GM18873 (cell line): ENCODE measurements around the gene FRMD6.
"Not testable (repeated sequence)": the region's sequence is repeated elsewhere in the genome, so short reads cannot be mapped to it uniquely, and the experiment has no call there.

Experiments used
- ATAC-seq: cut with Tn5 transposase; IDR thresholded peaks from one replicate; pipeline ENCODE4 v1.9.1; 2021; ENCODE audit warnings: mild to moderate bottlenecking, moderate library complexity, moderate number of reproducible peaks; ENCODE audit not compliant: unreplicated experiment, low FRiP score

FRMD6 gene

DNA sequence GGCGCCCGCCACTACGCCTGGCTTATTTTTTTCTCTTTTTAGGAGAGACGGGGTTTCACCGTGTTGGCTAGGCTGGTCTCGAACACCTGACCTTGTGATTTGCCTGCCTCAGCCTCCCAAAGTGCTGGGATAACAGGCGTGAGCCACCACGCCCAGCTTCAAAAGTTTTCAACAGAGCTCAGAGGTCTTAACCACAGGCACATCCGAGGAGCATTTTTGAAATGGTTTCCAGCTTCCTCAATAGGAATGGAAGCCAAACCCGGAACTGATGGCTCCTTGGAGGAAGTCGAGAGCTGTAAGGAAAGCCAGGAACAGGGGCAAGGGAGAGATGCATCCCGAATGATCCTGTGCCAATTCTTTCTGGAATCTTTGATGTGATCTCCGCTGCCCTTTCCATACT is 114.0 kb downstream of the FRMD6 start:
- not testable (repeated sequence) for ATAC-seq

DNA sequence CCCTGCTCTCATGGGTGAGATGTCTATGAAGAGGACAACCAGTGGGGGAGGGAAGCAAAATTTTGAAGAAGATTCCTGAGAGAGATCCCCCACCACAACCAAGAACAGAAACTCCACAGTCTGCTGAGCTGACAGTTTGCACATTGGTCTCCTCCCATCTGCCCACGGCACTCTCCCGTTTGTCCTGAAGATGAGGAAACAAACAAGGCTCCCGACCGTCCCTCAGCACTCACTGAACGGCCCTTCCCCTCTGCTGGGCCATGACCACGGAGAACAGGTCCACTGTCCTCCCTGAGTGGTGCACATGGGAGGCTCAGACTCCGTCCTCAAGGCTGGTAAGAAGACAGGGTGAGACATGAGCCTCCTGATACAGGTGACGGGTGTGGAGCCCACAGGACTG is 114.9 kb downstream of the FRMD6 start:
- ATAC-seq, result not testable (repeated sequence)

DNA sequence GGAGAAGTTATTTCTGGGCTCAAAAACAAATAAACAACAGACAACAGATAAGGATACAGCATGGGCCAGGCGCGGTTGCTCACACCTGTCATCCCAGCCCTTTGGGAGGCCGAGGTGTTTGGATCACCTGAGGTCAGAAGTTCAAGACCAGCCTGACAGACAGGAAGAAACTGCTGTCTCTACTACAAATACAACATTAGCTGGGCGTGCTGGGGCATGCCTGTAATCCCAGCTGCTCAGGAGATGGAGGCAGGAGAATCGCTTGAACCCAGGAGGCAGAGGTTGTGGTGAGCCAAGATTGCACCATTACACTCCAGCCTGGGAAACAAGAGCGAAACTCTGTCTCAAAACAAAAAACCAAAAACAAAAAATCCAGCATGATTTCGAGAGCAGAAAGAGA is 117.6 kb downstream of the FRMD6 start:
- ATAC-seq, result not testable (repeated sequence)

DNA sequence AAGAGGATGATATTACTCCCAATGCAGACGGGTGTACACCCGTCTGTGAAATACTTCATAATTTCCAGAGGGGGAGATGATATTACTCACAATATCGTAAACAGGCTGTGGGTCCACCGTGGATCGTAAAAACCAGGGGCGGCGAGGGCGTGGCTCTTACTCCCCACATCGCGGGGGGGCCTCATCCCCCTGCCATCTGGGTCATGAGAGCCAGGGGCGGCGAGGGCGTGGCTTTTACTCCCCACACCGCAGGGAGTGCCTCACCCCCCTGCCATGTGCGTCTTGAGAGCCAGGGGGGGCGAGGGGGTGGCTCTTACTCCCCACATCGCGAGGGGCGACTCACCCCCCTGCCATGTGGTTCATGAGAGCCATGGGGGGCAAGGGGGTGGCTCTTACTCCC is 122.5 kb downstream of the FRMD6 start:
- ATAC-seq, result no peak

DNA sequence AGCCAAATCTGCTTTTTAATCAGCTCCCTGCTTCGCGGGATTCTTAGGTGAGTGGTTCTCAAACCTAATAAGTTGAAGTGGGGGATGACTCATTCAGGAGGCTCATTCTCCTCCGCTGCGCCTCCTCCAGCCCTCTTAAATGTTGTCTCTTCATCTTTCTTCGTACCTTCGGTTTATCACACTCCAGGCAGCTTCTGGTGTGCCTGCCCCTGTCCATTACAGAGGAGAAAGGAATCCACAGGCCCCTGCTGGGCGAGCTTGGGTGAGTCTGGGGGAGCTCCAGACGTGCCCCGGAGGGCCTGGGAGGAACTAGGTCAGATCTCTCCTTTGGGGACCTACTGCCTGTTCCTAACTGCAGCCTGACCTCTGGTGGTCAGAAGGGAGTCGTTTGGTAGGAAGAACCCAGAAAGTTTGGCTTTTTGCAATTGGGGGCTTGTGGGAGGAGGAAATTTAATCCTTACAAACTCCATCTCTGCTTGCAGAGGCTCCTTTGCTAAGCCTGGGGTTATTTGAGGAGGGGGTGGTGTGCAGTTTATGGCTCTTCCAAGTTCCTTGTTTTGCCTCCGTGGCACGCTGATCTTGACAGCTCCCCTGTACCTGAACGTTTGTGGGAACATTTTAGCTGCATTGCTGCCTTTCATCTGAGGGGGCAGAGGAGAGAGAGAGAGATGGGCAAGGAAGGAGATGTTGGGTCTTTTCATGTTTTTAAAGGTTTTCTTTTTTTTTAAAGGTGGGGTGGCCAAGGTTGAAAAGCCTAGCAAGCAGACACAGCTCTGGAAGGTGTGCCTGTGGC is 124.6 kb downstream of the FRMD6 start:
- no peak for ATAC-seq

GRCh38 chr14:51780006-51780692 is 128.4 kb downstream of the FRMD6 start:
- ATAC-seq, result no peak
